Thyroid gland (tissue), 4 donors: ENCODE data around the gene BRSK1. TPM values are rescaled to one million over a fixed set of nuclear protein-coding genes. Genes with fewer than 3 reads are reported as not detected.

Source experiments
- DNase-seq, 2 donors: peaks; one replicate each; pipeline ENCODE4 v3.0.0-alpha.2; 2019
- H3K27ac ChIP-seq, 3 donors: fragments of 200-600 bp; sonication (generic); 1 replicate in 2 of 3; 2 replicates in 1 of 3; pipeline ENCODE4 v1.5.1; 2016 to 2019; ENCODE audit warnings: mild to moderate bottlenecking in 1 of 3, moderate library complexity in 1 of 3
- H3K27me3 ChIP-seq: fragments of 200-600 bp; sonication (generic); one replicate; pipeline ENCODE4 v1.5.1; 2019
- H3K36me3 ChIP-seq, 2 donors: fragments of 200-600 bp; sonication (generic); one replicate each; pipeline ENCODE4 v1.5.1; 2016 to 2019
- H3K4me1 ChIP-seq, 2 donors: fragments of 200-600 bp; sonication (generic); one replicate each; pipeline ENCODE4 v1.5.1; 2017 to 2019
- H3K4me3 ChIP-seq, 3 donors: fragments of 200-600 bp; sonication (generic); replicated peaks in 1 of 3; 1 replicate in 2 of 3; 2 replicates in 1 of 3; pipeline ENCODE4 v1.5.1; 2016; ENCODE audit warnings: mild to moderate bottlenecking in 1 of 3
- H3K9me3 ChIP-seq: fragments of 200-600 bp; sonication (generic); one replicate; pipeline ENCODE4 v1.5.1; 2017
- POLR2A ChIP-seq, 2 donors: fragments of 450-650 bp; IDR thresholded peaks; one replicate each; pipeline ENCODE4 v1.6.1; 2017; ENCODE audit warnings: antibody characterized with exemption in 2 of 2, mild to moderate bottlenecking in 2 of 2, moderate library complexity in 1 of 2
- WGBS, 2 donors: methylation state at CpG; one replicate each; pipeline ENCODE4 v1.1.5; 2017; 5-methylcytosine and 5-hydroxymethylcytosine counted together
- intact Hi-C: fragments of 100-400 bp; cut with DNase I; formaldehyde crosslinking; loops from one replicate; pipeline ENCODE4 v1.15.1; 2023
- total RNA-seq, 4 donors: library from RNA; depleted of rRNA; stranded (reverse); fragments of >200 nt; gene quantifications; one replicate each; pipeline ENCODE4 v1.2.3, GENCODE V29; 2016
- TF ChIP-seq, protein P1 (sequence below), 6 experiments: fragments of 200-600 bp in 3 of 6; fragments of 450-650 bp in 3 of 6; sonication (generic) in 3 of 6; IDR thresholded peaks; one replicate each; pipeline ENCODE4 v1.5.1; 2016 to 2019; ENCODE audit warnings: antibody characterized with exemption in 6 of 6, mild to moderate bottlenecking in 2 of 6, inconsistent platforms in 1 of 6, moderate library complexity in 1 of 6

BRSK1 gene
- total RNA-seq, 4 donors from 2014 or later, result 0.83 to 1.2 TPM; not detected in 2

GRCh38 chr19:55300886-55301458 lies 17.2 kb downstream of the BRSK1 start:
- H3K27me3 ChIP-seq, result no peaks in the 10 kb centered on the region
- no peak overlapping the region for H3K27ac ChIP-seq
- no peaks in the 10 kb centered on the region for H3K9me3 ChIP-seq
- DNase-seq, result no peak
- no peak overlapping the region for H3K4me3 ChIP-seq
- 69% methylated on average over 12 to 15 of the region's 15 CpGs for WGBS, 2 donors
- TF ChIP-seq, protein P1, sequence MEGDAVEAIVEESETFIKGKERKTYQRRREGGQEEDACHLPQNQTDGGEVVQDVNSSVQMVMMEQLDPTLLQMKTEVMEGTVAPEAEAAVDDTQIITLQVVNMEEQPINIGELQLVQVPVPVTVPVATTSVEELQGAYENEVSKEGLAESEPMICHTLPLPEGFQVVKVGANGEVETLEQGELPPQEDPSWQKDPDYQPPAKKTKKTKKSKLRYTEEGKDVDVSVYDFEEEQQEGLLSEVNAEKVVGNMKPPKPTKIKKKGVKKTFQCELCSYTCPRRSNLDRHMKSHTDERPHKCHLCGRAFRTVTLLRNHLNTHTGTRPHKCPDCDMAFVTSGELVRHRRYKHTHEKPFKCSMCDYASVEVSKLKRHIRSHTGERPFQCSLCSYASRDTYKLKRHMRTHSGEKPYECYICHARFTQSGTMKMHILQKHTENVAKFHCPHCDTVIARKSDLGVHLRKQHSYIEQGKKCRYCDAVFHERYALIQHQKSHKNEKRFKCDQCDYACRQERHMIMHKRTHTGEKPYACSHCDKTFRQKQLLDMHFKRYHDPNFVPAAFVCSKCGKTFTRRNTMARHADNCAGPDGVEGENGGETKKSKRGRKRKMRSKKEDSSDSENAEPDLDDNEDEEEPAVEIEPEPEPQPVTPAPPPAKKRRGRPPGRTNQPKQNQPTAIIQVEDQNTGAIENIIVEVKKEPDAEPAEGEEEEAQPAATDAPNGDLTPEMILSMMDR (IDR thresholded peaks at IDR 0.05), result no peak
- no peak for TF ChIP-seq POLR2A (IDR thresholded peaks at IDR 0.05)
- no peaks in the 10 kb centered on the region for H3K36me3 ChIP-seq
- intact Hi-C loops, result loop anchor here (10.0 kb wide), 2 partner anchors 124 to 204 kb away; no protein-coding TSS in a partner anchor
- H3K4me1 ChIP-seq, result peaks cover 5 to 6% of the 10 kb centered on the region in 2 donors

DNA sequence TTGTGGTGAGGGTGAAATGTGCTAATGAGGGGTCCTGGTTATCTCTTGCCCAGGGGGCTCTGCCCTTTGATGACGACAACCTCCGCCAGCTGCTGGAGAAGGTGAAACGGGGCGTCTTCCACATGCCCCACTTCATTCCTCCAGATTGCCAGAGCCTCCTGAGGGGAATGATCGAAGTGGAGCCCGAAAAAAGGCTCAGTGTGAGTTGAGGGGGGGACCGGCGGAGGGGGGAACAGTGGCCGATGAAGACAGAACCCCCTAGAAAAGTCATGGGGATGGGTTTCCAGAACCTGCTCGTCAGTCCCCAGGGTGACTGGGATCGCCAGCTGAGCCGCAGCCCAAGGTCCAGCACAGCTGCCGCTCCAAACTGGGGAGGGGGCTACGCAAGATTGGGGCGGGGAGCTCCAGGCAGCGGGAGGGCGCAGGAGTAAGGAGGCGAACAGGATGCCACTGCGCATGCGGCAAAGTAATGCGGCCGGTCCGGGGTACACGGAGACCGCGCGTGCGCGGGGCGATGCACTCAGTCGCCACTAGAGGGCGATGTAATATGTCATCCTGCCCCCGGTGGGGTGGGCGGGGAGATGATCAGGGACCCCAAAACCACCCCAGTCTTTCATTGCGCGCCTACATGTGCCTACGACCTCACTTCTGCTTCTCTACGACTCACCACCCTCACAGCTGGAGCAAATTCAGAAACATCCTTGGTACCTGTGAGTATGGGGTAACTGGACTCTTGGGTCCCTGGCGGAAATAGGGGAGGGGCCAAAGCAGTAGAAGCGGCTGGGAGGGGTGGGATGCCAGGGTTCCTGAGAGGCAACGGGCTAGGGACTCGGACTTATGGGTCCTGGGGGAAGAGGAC lies 17.9 kb downstream of the BRSK1 start:
- no peaks in the 10 kb centered on the region for H3K27me3 ChIP-seq
- no peak for TF ChIP-seq POLR2A (IDR thresholded peaks at IDR 0.05)
- TF ChIP-seq, protein P1 (IDR thresholded peaks at IDR 0.05), result peak; percentile 75 to 96 (median 92)
- DNase-seq, result peak; percentile 79 to 82
- intact Hi-C loops, result loop anchor here (10.0 kb wide), 2 partner anchors 123 to 203 kb away; no protein-coding TSS in a partner anchor
- H3K27ac ChIP-seq, result no peak overlapping the region
- H3K36me3 ChIP-seq, result no peaks in the 10 kb centered on the region
- H3K4me3 ChIP-seq, result peak overlapping the region in 1 of 3 donors; percentile 10
- H3K4me1 ChIP-seq, result peaks cover 5 to 6% of the 10 kb centered on the region in 2 donors
- WGBS, 2 donors, result 16 to 25% methylated on average over 22 to 42 of the region's 42 CpGs
- H3K9me3 ChIP-seq, result no peaks in the 10 kb centered on the region

DNA sequence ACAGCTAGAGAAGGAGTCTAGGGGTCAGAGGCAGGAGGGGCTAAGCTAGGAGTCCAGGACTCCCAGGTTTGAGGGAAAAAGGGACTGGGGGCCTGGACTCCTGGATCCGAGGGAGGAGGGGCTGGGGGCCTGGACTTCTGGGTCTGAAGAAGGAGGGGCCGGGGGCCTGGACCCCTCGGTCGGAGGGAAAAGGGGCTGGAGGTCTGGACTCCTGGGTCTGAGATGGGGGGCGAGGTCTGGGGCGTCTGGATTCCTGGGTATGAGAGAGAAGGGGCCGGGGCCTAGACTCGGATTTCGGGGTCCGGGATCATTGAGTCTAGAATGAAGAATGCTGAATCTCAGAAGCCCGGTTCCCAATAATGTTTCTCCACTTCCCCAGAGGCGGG lies 18.5 kb downstream of the BRSK1 start:
- 77 to 85% methylated on average over 12 of the region's 12 CpGs for WGBS, 2 donors
- no peak overlapping the region for H3K4me3 ChIP-seq
- no peak for TF ChIP-seq POLR2A (IDR thresholded peaks at IDR 0.05)
- TF ChIP-seq, protein P1 (IDR thresholded peaks at IDR 0.05), result no peak
- no peaks in the 10 kb centered on the region for H3K9me3 ChIP-seq
- no peaks in the 10 kb centered on the region for H3K36me3 ChIP-seq
- intact Hi-C loops, result loop anchor here (10.0 kb wide), 2 partner anchors 122 to 202 kb away; no protein-coding TSS in a partner anchor
- H3K4me1 ChIP-seq, result peaks cover 5 to 6% of the 10 kb centered on the region in 2 donors
- no peak overlapping the region for H3K27ac ChIP-seq
- DNase-seq, result no peak
- H3K27me3 ChIP-seq, result no peaks in the 10 kb centered on the region

DNA sequence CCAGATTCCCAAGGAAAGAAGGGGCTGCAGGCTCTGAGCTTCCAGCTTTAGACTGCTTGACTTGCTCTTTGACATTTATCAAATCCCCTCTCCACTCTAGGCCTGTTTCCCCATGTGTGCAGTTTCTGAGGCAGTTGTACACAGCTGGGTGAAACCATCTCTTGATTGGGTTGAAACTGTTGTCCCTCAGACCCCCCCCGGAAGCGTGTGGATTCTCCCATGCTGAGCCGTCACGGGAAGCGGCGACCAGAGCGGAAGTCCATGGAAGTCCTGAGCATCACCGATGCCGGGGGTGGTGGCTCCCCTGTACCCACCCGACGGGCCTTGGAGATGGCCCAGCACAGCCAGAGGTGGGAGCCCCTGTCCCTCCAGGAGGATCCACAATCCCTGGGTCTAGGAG lies 19.7 kb downstream of the BRSK1 start:
- no peaks in the 10 kb centered on the region for H3K9me3 ChIP-seq
- H3K4me1 ChIP-seq, result peaks cover 5 to 6% of the 10 kb centered on the region in 2 donors
- H3K27ac ChIP-seq, result no peak overlapping the region
- H3K4me3 ChIP-seq, result no peak overlapping the region
- intact Hi-C loops, result loop anchor here (10.0 kb wide), 2 partner anchors 121 to 201 kb away; no protein-coding TSS in a partner anchor
- H3K27me3 ChIP-seq, result no peaks in the 10 kb centered on the region
- DNase-seq, result no peak
- WGBS, 2 donors, result 89 to 95% methylated on average over 11 of the region's 11 CpGs
- TF ChIP-seq, protein P1 (IDR thresholded peaks at IDR 0.05), result no peak
- no peak for TF ChIP-seq POLR2A (IDR thresholded peaks at IDR 0.05)
- no peaks in the 10 kb centered on the region for H3K36me3 ChIP-seq
